IMR-90 (cell line): ENCODE data around the gene EIF4B. TPM values are rescaled to one million over a fixed set of nuclear protein-coding genes. Genes with fewer than 3 reads are reported as not detected.

Source experiments
- ATAC-seq: fragments of 200-7000 bp; cut with Tn5 transposase; 2 replicates; pipeline ENCODE4 v1.9.1; 2020; ENCODE audit warnings: low read depth, mild to moderate bottlenecking, moderate library complexity
- BruUV-seq: library from RNA; stranded (reverse); fragments of 400-500 nt; replicated peaks from 2 replicates; lab custom pipeline; 2021; lab: Mats Ljungman, UMichigan
- CTCF ChIA-PET: fragments of 300-600 bp; formaldehyde crosslinking; extraction: SDS; loops from one replicate; lab custom pipeline; 2021; ENCODE audit warnings: antibody characterized with exemption; lab: Yijun Ruan, JAX
- POLR2A ChIA-PET: fragments of 300-600 bp; sonication (Branson Sonifier 250); formaldehyde crosslinking; loops from one replicate; lab custom pipeline; 2022; ENCODE audit warnings: antibody characterized with exemption; ENCODE audit not compliant: unreplicated experiment; lab: Charles Lee
- DNase-seq: peaks from one replicate; pipeline ENCODE4 v3.0.0; 2013
- H2AFZ ChIP-seq: replicated peaks from 2 replicates; pipeline ENCODE3; 2013; ENCODE audit warnings: low read length, mild to moderate bottlenecking; ENCODE audit not compliant: poor library complexity
- H2AK5ac ChIP-seq: 2 replicates; pipeline ENCODE4 v1.6.1; 2013; ENCODE audit warnings: low read depth, low read length, inconsistent platforms
- H2AK9ac ChIP-seq: replicated peaks from 2 replicates; pipeline ENCODE3; 2013; ENCODE audit warnings: mild to moderate bottlenecking, low read depth, low read length, moderate library complexity; ENCODE audit not compliant: poor library complexity
- H2BK120ac ChIP-seq: 2 replicates; pipeline ENCODE4 v1.6.1; 2013; ENCODE audit warnings: low read depth, low read length, inconsistent platforms
- H2BK15ac ChIP-seq: 3 replicates; pipeline ENCODE4 v1.6.1; 2013; ENCODE audit warnings: low read depth, low read length, inconsistent platforms
- H2BK20ac ChIP-seq: 2 replicates; pipeline ENCODE4 v1.6.1; 2013; ENCODE audit warnings: low read depth, mild to moderate bottlenecking, inconsistent platforms, low read length, moderate library complexity
- H2BK5ac ChIP-seq: 2 replicates; pipeline ENCODE4 v1.6.1; 2013; ENCODE audit warnings: mild to moderate bottlenecking, low read depth, low read length, inconsistent platforms; ENCODE audit not compliant: poor library complexity, severe bottlenecking
- H3K14ac ChIP-seq: replicated peaks from 2 replicates; pipeline ENCODE4 v1.6.1; 2013; ENCODE audit warnings: low read depth, low read length, inconsistent platforms
- H3K18ac ChIP-seq: 2 replicates; pipeline ENCODE4 v1.6.1; 2013; ENCODE audit warnings: low read depth, low read length, control low read depth
- H3K23ac ChIP-seq: 2 replicates; pipeline ENCODE4 v1.6.1; 2013; ENCODE audit warnings: low read depth, low read length, inconsistent platforms
- H3K27ac ChIP-seq: 2 replicates; pipeline ENCODE4 v1.5.1; 2013; ENCODE audit warnings: mild to moderate bottlenecking, control low read depth, low read length; ENCODE audit not compliant: insufficient read depth
- H3K27me3 ChIP-seq: 2 replicates; pipeline ENCODE4 v1.6.1; 2013; ENCODE audit warnings: low read length; ENCODE audit not compliant: control insufficient read depth, insufficient read depth
- H3K36me3 ChIP-seq: 2 replicates; pipeline ENCODE4 v1.6.1; 2013; ENCODE audit warnings: low read length, mixed read lengths; ENCODE audit not compliant: control insufficient read depth, insufficient read depth
- H3K4ac ChIP-seq: 2 replicates; pipeline ENCODE4 v1.6.1; 2013; ENCODE audit warnings: low read depth, low read length, inconsistent platforms
- H3K4me1 ChIP-seq: 2 replicates; pipeline ENCODE4 v1.6.1; 2013; ENCODE audit warnings: low read length, mixed read lengths; ENCODE audit not compliant: control insufficient read depth, insufficient read depth
- H3K4me2 ChIP-seq: 2 replicates; pipeline ENCODE4 v1.6.1; 2013; ENCODE audit warnings: low read depth, mild to moderate bottlenecking, control low read depth, low read length, moderate library complexity
- H3K4me3 ChIP-seq: 2 replicates; pipeline ENCODE4 v1.5.1; 2013; ENCODE audit warnings: low read depth, mild to moderate bottlenecking, control low read depth, low read length, moderate library complexity; ENCODE audit not compliant: insufficient read depth
- H3K56ac ChIP-seq: 2 replicates; pipeline ENCODE4 v1.6.1; 2013; ENCODE audit warnings: low read length, inconsistent platforms; ENCODE audit not compliant: insufficient read depth; ENCODE audit errors: extremely low read depth
- H3K79me1 ChIP-seq, 2 experiments: 2 replicates each; pipeline ENCODE4 v1.6.1; 2013; ENCODE audit warnings: low read length in 2 of 2, inconsistent platforms in 1 of 2, low read depth in 1 of 2
- H3K9ac ChIP-seq: 2 replicates; pipeline ENCODE4 v1.6.1; 2013; ENCODE audit warnings: low read depth, low read length, control low read depth
- H3K9me1 ChIP-seq: 2 replicates; pipeline ENCODE4 v1.6.1; 2013; ENCODE audit warnings: low read length, inconsistent platforms; ENCODE audit not compliant: insufficient read depth
- H3K9me3 ChIP-seq: 2 replicates; pipeline ENCODE4 v1.6.1; 2013; ENCODE audit warnings: low read length; ENCODE audit not compliant: control insufficient read depth, insufficient read depth
- H4K20me1 ChIP-seq: 2 replicates; pipeline ENCODE4 v1.6.1; 2013; ENCODE audit warnings: low read length, inconsistent platforms; ENCODE audit not compliant: insufficient read depth
- H4K5ac ChIP-seq: 2 replicates; pipeline ENCODE4 v1.6.1; 2013; ENCODE audit warnings: mild to moderate bottlenecking, low read depth, low read length, control low read depth
- H4K8ac ChIP-seq, 2 experiments: 2 replicates each; pipeline ENCODE4 v1.6.1; 2013; ENCODE audit warnings: low read depth in 2 of 2, low read length in 2 of 2, control low read depth in 1 of 2, inconsistent platforms in 1 of 2
- H4K91ac ChIP-seq: 2 replicates; pipeline ENCODE4 v1.6.1; 2013; ENCODE audit warnings: low read depth, low read length, inconsistent platforms; ENCODE audit not compliant: insufficient read depth
- BHLHE40 ChIP-seq: fragments of 150-350 bp; IDR thresholded peaks from 2 replicates; pipeline ENCODE4 v1.6.1; 2016; ENCODE audit warnings: mild to moderate bottlenecking, low read depth, low read length
- CEBPB ChIP-seq: IDR thresholded peaks from 2 replicates; pipeline ENCODE4 v1.6.1; 2012; ENCODE audit warnings: low read depth, low read length, improper control_type of control experiment
- CHD1 ChIP-seq: IDR thresholded peaks from 2 replicates; pipeline ENCODE4 v1.6.1; 2012; ENCODE audit warnings: low read depth, low read length, improper control_type of control experiment
- FOS ChIP-seq: fragments of 150-350 bp; IDR thresholded peaks from 2 replicates; pipeline ENCODE4 v1.6.1; 2016; ENCODE audit warnings: low read depth, low read length
- MAFK ChIP-seq: IDR thresholded peaks from 2 replicates; pipeline ENCODE4 v1.6.1; 2012; ENCODE audit warnings: low read depth, low read length, improper control_type of control experiment
- MAZ ChIP-seq: IDR thresholded peaks from 2 replicates; pipeline ENCODE4 v1.6.1; 2012; ENCODE audit warnings: low read depth, mild to moderate bottlenecking, low read length, improper control_type of control experiment, moderate library complexity, borderline replicate concordance
- MXI1 ChIP-seq: IDR thresholded peaks from 2 replicates; pipeline ENCODE4 v1.6.1; 2012; ENCODE audit warnings: low read depth, mild to moderate bottlenecking, low read length, moderate library complexity, borderline replicate concordance
- NFE2L2 ChIP-seq: fragments of 150-350 bp; IDR thresholded peaks from 2 replicates; pipeline ENCODE4 v1.6.1; 2016; ENCODE audit warnings: low read depth, mild to moderate bottlenecking, low read length
- POLR2A ChIP-seq: IDR thresholded peaks from 2 replicates; pipeline ENCODE4 v1.6.1; 2012; ENCODE audit warnings: mild to moderate bottlenecking, low read depth, low read length
- RAD21 ChIP-seq: IDR thresholded peaks from 2 replicates; pipeline ENCODE4 v1.6.1; 2012; ENCODE audit warnings: low read length, improper control_type of control experiment
- RCOR1 ChIP-seq: IDR thresholded peaks from 2 replicates; pipeline ENCODE4 v1.6.1; 2012; ENCODE audit warnings: mild to moderate bottlenecking, low read length, improper control_type of control experiment; ENCODE audit not compliant: insufficient replicate concordance
- RFX5 ChIP-seq: IDR thresholded peaks from 2 replicates; pipeline ENCODE4 v1.8.0; 2012; ENCODE audit warnings: low read depth, mild to moderate bottlenecking, low read length, moderate library complexity
- SMC3 ChIP-seq: fragments of 150-350 bp; IDR thresholded peaks from 2 replicates; pipeline ENCODE4 v1.6.1; 2016; ENCODE audit warnings: low read depth, mild to moderate bottlenecking, antibody characterized with exemption, low read length, moderate library complexity
- WGBS, 2 experiments: methylation state at CpG; one replicate each; pipeline versions ENCODE4 v1.1.5 to v1.1.7; 2013; ENCODE audit warnings: missing lambda C conversion rate in 2 of 2; ENCODE audit not compliant: insufficient read length in 1 of 2; ENCODE audit errors: extremely low coverage in 2 of 2; 5-methylcytosine and 5-hydroxymethylcytosine counted together
- dilution Hi-C: fragments of 300-500 bp; cut with HindIII; formaldehyde crosslinking; loops from one replicate; pipeline ENCODE4 v1.14.3; 2018; ENCODE audit warnings: low sequenced_read_pairs; ENCODE audit not compliant: unreplicated experiment
- in situ Hi-C: fragments of 300-500 bp; cut with MboI; formaldehyde crosslinking; loops from 3 replicates; pipeline ENCODE4 v1.14.3; 2019; ENCODE audit warnings: low sequenced_read_pairs, inconsistent platforms, mixed read lengths
- intact Hi-C: fragments of 100-400 bp; cut with micrococcal nuclease; formaldehyde crosslinking; loops from 2 replicates; pipeline ENCODE4 v1.10.0; 2022
- polyA plus RNA-seq, 3 experiments: library from polyadenylated mRNA; depleted of rRNA; stranded (reverse); fragments of >200 nt; gene quantifications; 2 replicates each; pipeline ENCODE4 v1.2.3, GENCODE V29; 2012; ENCODE audit warnings: low replicate concordance in 1 of 3
- total RNA-seq: library from RNA; depleted of rRNA; stranded (reverse); fragments of >200 nt; gene quantifications from 2 replicates; pipeline ENCODE4 v1.2.3, GENCODE V29; 2012
- TF ChIP-seq, protein P1 (sequence below): conservative IDR thresholded peaks from 2 replicates; pipeline ENCODE4 v1.5.1; 2012; ENCODE audit warnings: mild to moderate bottlenecking, low read depth, low read length, improper control_type of control experiment
- TF ChIP-seq, protein P2 (sequence below): fragments of 150-350 bp; IDR thresholded peaks from 2 replicates; pipeline ENCODE4 v1.6.1; 2016; ENCODE audit warnings: low read depth, mild to moderate bottlenecking, low read length, moderate library complexity, borderline replicate concordance
- TF ChIP-seq, protein P3 (sequence below): fragments of 150-350 bp; IDR thresholded peaks from 2 replicates; pipeline ENCODE4 v1.6.1; 2017; ENCODE audit warnings: mild to moderate bottlenecking, antibody characterized with exemption, low read length, low read depth

Gene EIF4B
- total and polyA plus RNA-seq, 2 of the 4 experiments (the other 2 are of a cell fraction), result 313 to 671 TPM

DNA sequence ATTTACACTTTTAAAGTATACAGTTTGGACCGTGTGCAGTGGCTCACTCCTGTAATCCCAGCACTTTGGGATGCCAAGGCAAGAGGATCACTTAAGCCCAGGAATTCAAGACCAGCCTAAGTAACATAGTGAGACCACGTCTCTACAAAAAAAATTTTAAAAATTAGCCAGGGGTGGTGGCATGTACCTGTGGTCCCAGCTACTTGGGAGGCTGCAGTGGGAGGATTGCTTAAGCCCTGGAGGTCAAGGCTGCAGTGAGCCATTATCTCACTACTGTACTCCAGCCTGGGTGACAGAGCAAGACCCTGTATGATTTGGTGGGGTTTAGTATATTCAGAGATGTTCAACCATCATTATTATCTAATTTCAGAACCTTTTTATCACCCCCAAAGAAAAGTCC lies 4.7 kb downstream of the EIF4B start:
- Histone ChIP-seq H3K4me3 (no peak overlapping the region), H3K14ac (no peak overlapping the region), H3K4ac (no peak overlapping the region), H2AK9ac (no peak overlapping the region), H3K27ac (no peak overlapping the region), H2BK120ac (no peak overlapping the region), H3K4me2 (no peak overlapping the region), H3K27me3 (no peaks in the 10 kb centered on the region), H3K9me1 (peaks cover 7% of the 10 kb centered on the region), H2BK15ac (no peak overlapping the region), H2AK5ac (no peak overlapping the region), H3K18ac (no peak overlapping the region), H4K20me1 (peaks cover 90% of the 10 kb centered on the region), H4K91ac (no peak overlapping the region), H3K9me3 (no peaks in the 10 kb centered on the region), H3K4me1 (peaks cover 3% of the 10 kb centered on the region; the same call in 1 of the 2 replicates), H3K56ac (no peak overlapping the region), H2BK20ac (no peak overlapping the region), H3K36me3 (peaks cover 10% of the 10 kb centered on the region), H3K9ac (no peak overlapping the region), H2AFZ (no peak overlapping the region), H2BK5ac (no peak overlapping the region), H4K8ac (no peak overlapping the region), H4K5ac (no peak overlapping the region), H3K23ac (no peak overlapping the region), H3K79me1 (peaks cover 6 to 55% of the 10 kb centered on the region in 2 experiments)
- ChIA-PET CTCF (no interaction called here), POLR2A (no interaction called here)
- ATAC-seq, result no peak
- TF ChIP-seq, protein P1, sequence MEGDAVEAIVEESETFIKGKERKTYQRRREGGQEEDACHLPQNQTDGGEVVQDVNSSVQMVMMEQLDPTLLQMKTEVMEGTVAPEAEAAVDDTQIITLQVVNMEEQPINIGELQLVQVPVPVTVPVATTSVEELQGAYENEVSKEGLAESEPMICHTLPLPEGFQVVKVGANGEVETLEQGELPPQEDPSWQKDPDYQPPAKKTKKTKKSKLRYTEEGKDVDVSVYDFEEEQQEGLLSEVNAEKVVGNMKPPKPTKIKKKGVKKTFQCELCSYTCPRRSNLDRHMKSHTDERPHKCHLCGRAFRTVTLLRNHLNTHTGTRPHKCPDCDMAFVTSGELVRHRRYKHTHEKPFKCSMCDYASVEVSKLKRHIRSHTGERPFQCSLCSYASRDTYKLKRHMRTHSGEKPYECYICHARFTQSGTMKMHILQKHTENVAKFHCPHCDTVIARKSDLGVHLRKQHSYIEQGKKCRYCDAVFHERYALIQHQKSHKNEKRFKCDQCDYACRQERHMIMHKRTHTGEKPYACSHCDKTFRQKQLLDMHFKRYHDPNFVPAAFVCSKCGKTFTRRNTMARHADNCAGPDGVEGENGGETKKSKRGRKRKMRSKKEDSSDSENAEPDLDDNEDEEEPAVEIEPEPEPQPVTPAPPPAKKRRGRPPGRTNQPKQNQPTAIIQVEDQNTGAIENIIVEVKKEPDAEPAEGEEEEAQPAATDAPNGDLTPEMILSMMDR, result no peak
- TF ChIP-seq CHD1 (no peak), FOS (no peak), RAD21 (no peak), MXI1 (no peak), RFX5 (no peak), NFE2L2 (no peak), MAZ (no peak), POLR2A (no peak), MAFK (no peak), CEBPB (no peak), RCOR1 (no peak), BHLHE40 (no peak), SMC3 (no peak)
- TF ChIP-seq, protein P2, sequence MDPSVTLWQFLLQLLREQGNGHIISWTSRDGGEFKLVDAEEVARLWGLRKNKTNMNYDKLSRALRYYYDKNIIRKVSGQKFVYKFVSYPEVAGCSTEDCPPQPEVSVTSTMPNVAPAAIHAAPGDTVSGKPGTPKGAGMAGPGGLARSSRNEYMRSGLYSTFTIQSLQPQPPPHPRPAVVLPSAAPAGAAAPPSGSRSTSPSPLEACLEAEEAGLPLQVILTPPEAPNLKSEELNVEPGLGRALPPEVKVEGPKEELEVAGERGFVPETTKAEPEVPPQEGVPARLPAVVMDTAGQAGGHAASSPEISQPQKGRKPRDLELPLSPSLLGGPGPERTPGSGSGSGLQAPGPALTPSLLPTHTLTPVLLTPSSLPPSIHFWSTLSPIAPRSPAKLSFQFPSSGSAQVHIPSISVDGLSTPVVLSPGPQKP, result no peak
- TF ChIP-seq, protein P3, sequence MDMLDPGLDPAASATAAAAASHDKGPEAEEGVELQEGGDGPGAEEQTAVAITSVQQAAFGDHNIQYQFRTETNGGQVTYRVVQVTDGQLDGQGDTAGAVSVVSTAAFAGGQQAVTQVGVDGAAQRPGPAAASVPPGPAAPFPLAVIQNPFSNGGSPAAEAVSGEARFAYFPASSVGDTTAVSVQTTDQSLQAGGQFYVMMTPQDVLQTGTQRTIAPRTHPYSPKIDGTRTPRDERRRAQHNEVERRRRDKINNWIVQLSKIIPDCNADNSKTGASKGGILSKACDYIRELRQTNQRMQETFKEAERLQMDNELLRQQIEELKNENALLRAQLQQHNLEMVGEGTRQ, result no peak
- in situ Hi-C loops (no loop called here), intact Hi-C loops (no loop called here), dilution Hi-C loops (no loop called here)
- 100% methylated on average over 1 of the region's 2 CpGs; no CpG with 5 or more reads in 1 of the 2 experiments for WGBS, 2 experiments
- no TSS peak for BruUV-seq
- DNase-seq, result no peak
